T-helper 2 cell treated with Interferon-gamma antibody and Interleukin-4, amounts not matched to agents 100 ng/mL and 5 ng/mL, for 36 hours (primary cell): Measurements from ENCODE around the gene ZNF665. TPM values are rescaled to one million over a fixed set of nuclear protein-coding genes. Genes with fewer than 3 reads are reported as not detected.

Source experiments
- intact Hi-C: fragments of 100-400 bp; cut with micrococcal nuclease; formaldehyde crosslinking; loops from one replicate; pipeline ENCODE4 v1.15.1; 2023
- total RNA-seq: library from RNA; stranded (reverse); gene quantifications from 2 replicates; pipeline ENCODE4 v1.2.3, GENCODE V29; 2022

The ZNF665 gene
- total RNA-seq, 1 donor from 2014 or later: 2.7 TPM

- intact Hi-C loops: loop anchor here (1.0 to 5.0 kb wide), 3 partner anchors 39 to 363 kb away; partner anchors contain the start of gene ZNF160
Observed at GRCh38 chr19:53158119-53158656, 35.0 kb downstream of the ZNF665 start.

GRCh38 chr19:53157626-53158025, 35.5 kb downstream of the ZNF665 start:
- intact Hi-C loops: loop anchor here (1.0 to 5.0 kb wide), 3 partner anchors 40 to 363 kb away; partner anchors contain the start of gene ZNF160

GRCh38 chr19:53156850-53157249, 36.3 kb downstream of the ZNF665 start:
- intact Hi-C loops: loop anchor here (5.0 kb wide), 1 partner anchor 40 kb away; no protein-coding TSS in a partner anchor

- intact Hi-C loops: no loop called here
Observed at GRCh38 chr19:53147645-53148044, 45.5 kb downstream of the ZNF665 start.

- intact Hi-C loops: no loop called here
Observed at GRCh38 chr19:53140351-53140750, 52.8 kb downstream of the ZNF665 start.

- intact Hi-C loops: no loop called here
Observed at GRCh38 chr19:53136432-53136831, 56.7 kb downstream of the ZNF665 start.

- intact Hi-C loops: no loop called here
Observed at GRCh38 chr19:53132141-53132991, 60.8 kb downstream of the ZNF665 start, which contains the start of gene ZNF415. Gene ZNF415, minus strand, starts transcription at chr19:53132910. Its CDS starts 10,234 bp downstream, at chr19:53122676.

GRCh38 chr19:53131727-53132126, 61.4 kb downstream of the ZNF665 start:
- intact Hi-C loops: no loop called here

GRCh38 chr19:53131085-53131590, 62.0 kb downstream of the ZNF665 start:
- intact Hi-C loops: no loop called here

- intact Hi-C loops: no loop called here
Observed at GRCh38 chr19:53130506-53130905, 62.7 kb downstream of the ZNF665 start.

GRCh38 chr19:53126733-53127526, 66.2 kb downstream of the ZNF665 start:
- intact Hi-C loops: loop anchor here (2.0 kb wide), 1 partner anchor 28 kb away; no protein-coding TSS in a partner anchor

- intact Hi-C loops: no loop called here
Observed at GRCh38 chr19:53123400-53123799, 69.8 kb downstream of the ZNF665 start.

Other genes starting within 250 kb of the ZNF665 start
- gene ZNF816, start 230.5 kb downstream of the ZNF665 start, total RNA-seq: 11.6 and 13.0 TPM in 2 replicates
- not detected in 2 replicates for gene ERVV-1, start 179.4 kb downstream of the ZNF665 start, total RNA-seq
- not detected in 2 replicates for gene ERVV-2, start 148.6 kb downstream of the ZNF665 start, total RNA-seq
- gene ZNF160, start 89.9 kb downstream of the ZNF665 start, total RNA-seq: 27.8 and 31.0 TPM in 2 replicates
- gene ZNF415, start 60.4 kb downstream of the ZNF665 start, total RNA-seq: 0.70 and 0.73 TPM in 2 replicates
- gene ZNF347, start 34.3 kb downstream of the ZNF665 start, total RNA-seq: 7.8 and 8.1 TPM in 2 replicates
- gene ZNF677, start 61.5 kb upstream of the ZNF665 start, total RNA-seq: 1.7 and 2.7 TPM in 2 replicates
- gene VN1R2, start 64.9 kb upstream of the ZNF665 start, total RNA-seq: not detected in 2 replicates
- gene VN1R4, start 74.4 kb upstream of the ZNF665 start, total RNA-seq: not detected in 2 replicates
- 8.9 and 9.6 TPM in 2 replicates for gene ZNF845, start 140.4 kb upstream of the ZNF665 start, total RNA-seq
- 14.1 and 15.1 TPM in 2 replicates for gene ZNF525, start 172.3 kb upstream of the ZNF665 start, total RNA-seq
- 9.3 and 11.1 TPM in 2 replicates for gene ZNF765, start 201.8 kb upstream of the ZNF665 start, total RNA-seq
- 11.4 and 11.7 TPM in 2 replicates for gene ZNF761, start 238.6 kb upstream of the ZNF665 start, total RNA-seq